Inflammatory macrophage treated with lipopolysaccharide for 1 hour (primary cell): ENCODE results near the gene ATP8A2.

ENCODE experiments used
- DNase-seq, 2 donors: peaks; one replicate each; pipeline ENCODE4 v3.0.0-alpha.2; 2020 to 2022

Gene ATP8A2

GRCh38 chr13:25633093-25633492 lies 261.3 kb downstream of the ATP8A2 start:
- DNase-seq = no peak

- no peak for DNase-seq
These were observed 273.9 kb downstream of the ATP8A2 start for GRCh38 chr13:25645681-25646080.

- DNase-seq = no peak
These were observed 277.3 kb downstream of the ATP8A2 start for GRCh38 chr13:25649001-25649633.

GRCh38 chr13:25652764-25653163 lies 281.0 kb downstream of the ATP8A2 start:
- DNase-seq = no peak

- no peak for DNase-seq
These were observed 282.5 kb downstream of the ATP8A2 start for GRCh38 chr13:25654322-25654721.

GRCh38 chr13:25657157-25657556 lies 285.4 kb downstream of the ATP8A2 start:
- DNase-seq = no peak

GRCh38 chr13:25659091-25659795 lies 287.5 kb downstream of the ATP8A2 start:
- no peak for DNase-seq

- DNase-seq = no peak
These were observed 289.2 kb downstream of the ATP8A2 start for GRCh38 chr13:25660996-25661395.

GRCh38 chr13:25662516-25662915 lies 290.7 kb downstream of the ATP8A2 start:
- no peak for DNase-seq

- DNase-seq = no peak
These were observed 296.6 kb downstream of the ATP8A2 start for GRCh38 chr13:25668345-25668744.

GRCh38 chr13:25673711-25674110 lies 301.9 kb downstream of the ATP8A2 start:
- no peak for DNase-seq

- DNase-seq = no peak
These were observed 302.6 kb downstream of the ATP8A2 start for GRCh38 chr13:25674371-25674770.

- no peak for DNase-seq
These were observed 303.3 kb downstream of the ATP8A2 start for GRCh38 chr13:25675060-25675459.

- no peak for DNase-seq
These were observed 306.2 kb downstream of the ATP8A2 start for GRCh38 chr13:25677956-25678355.

GRCh38 chr13:25678398-25678797 lies 306.6 kb downstream of the ATP8A2 start:
- no peak for DNase-seq

- no peak for DNase-seq
These were observed 307.4 kb downstream of the ATP8A2 start for GRCh38 chr13:25679159-25679558.

GRCh38 chr13:25679936-25680335 lies 308.2 kb downstream of the ATP8A2 start:
- DNase-seq = no peak

- no peak for DNase-seq
These were observed 310.5 kb downstream of the ATP8A2 start for GRCh38 chr13:25682276-25682675.

- no peak for DNase-seq
These were observed 311.3 kb downstream of the ATP8A2 start for GRCh38 chr13:25683056-25683455.

- DNase-seq = no peak
These were observed 312.0 kb downstream of the ATP8A2 start for GRCh38 chr13:25683662-25684370.

- DNase-seq = no peak
These were observed 312.7 kb downstream of the ATP8A2 start for GRCh38 chr13:25684491-25684890.

GRCh38 chr13:25686831-25687470 lies 315.2 kb downstream of the ATP8A2 start:
- DNase-seq = no peak

GRCh38 chr13:25687471-25688225 lies 315.9 kb downstream of the ATP8A2 start:
- no peak for DNase-seq
